GM12878 (cell line): ENCODE data around the gene SLC35E4. TPM values are rescaled to one million over a fixed set of nuclear protein-coding genes. Genes with fewer than 3 reads are reported as not detected.
A peak's percentile ranks its signal among the peaks of the same experiment; 100 is the strongest.

ENCODE experiments used
- ATF3 ChIP-seq: IDR thresholded peaks from 2 replicates; pipeline ENCODE4 v1.6.1; 2011; ENCODE audit warnings: low read depth, mild to moderate bottlenecking, low read length, moderate library complexity, borderline replicate concordance; ENCODE audit errors: extremely low read depth
- CBFB ChIP-seq: IDR thresholded peaks from 2 replicates; pipeline ENCODE4 v1.6.1; 2016; ENCODE audit warnings: antibody characterized with exemption, low read depth
- CEBPB ChIP-seq, 2 experiments: fragments of 150-350 bp in 1 of 2; IDR thresholded peaks; 2 replicates each; pipeline ENCODE4 v1.6.1; 2012 to 2014; ENCODE audit warnings: low read depth in 2 of 2, low read length in 2 of 2, borderline replicate concordance in 1 of 2, inconsistent platforms in 1 of 2
- E2F8 ChIP-seq: fragments of 450-650 bp; IDR thresholded peaks from 2 replicates; pipeline ENCODE4 v1.6.1; 2018; ENCODE audit warnings: mild to moderate bottlenecking, low read depth, moderate library complexity; ENCODE audit not compliant: partially characterized antibody
- E4F1 ChIP-seq: fragments of 450-650 bp; IDR thresholded peaks from 2 replicates; pipeline ENCODE4 v1.6.1; 2018; ENCODE audit warnings: borderline replicate concordance, mild to moderate bottlenecking; ENCODE audit not compliant: partially characterized antibody
- ESRRA ChIP-seq: IDR thresholded peaks from 2 replicates; pipeline ENCODE4 v1.6.1; 2012; ENCODE audit warnings: mild to moderate bottlenecking, low read length, improper control_type of control experiment
- JUND ChIP-seq: IDR thresholded peaks from 2 replicates; pipeline ENCODE4 v1.6.1; 2012; ENCODE audit warnings: low read depth, mild to moderate bottlenecking, low read length, improper control_type of control experiment, moderate library complexity
- LARP7 ChIP-seq: fragments of 450-650 bp; IDR thresholded peaks from 2 replicates; pipeline ENCODE4 v1.6.1; 2017; ENCODE audit warnings: mild to moderate bottlenecking
- MTA2 ChIP-seq: fragments of 450-650 bp; IDR thresholded peaks from 2 replicates; pipeline ENCODE4 v1.6.1; 2016; ENCODE audit warnings: low read depth, mild to moderate bottlenecking, moderate library complexity
- RAD21 ChIP-seq: IDR thresholded peaks from 2 replicates; pipeline ENCODE4 v1.6.1; 2011; ENCODE audit warnings: mild to moderate bottlenecking, low read depth, low read length, moderate library complexity; ENCODE audit not compliant: insufficient read depth
- SRF ChIP-seq, 2 experiments: IDR thresholded peaks; 2 replicates each; pipeline ENCODE4 v1.6.1; 2011; ENCODE audit warnings: low read depth in 2 of 2, low read length in 2 of 2, mild to moderate bottlenecking in 1 of 2, moderate library complexity in 1 of 2
- STAT3 ChIP-seq: IDR thresholded peaks from 2 replicates; pipeline ENCODE4 v1.6.1; 2011; ENCODE audit warnings: low read depth, low read length, improper control_type of control experiment
- TBL1XR1 ChIP-seq: IDR thresholded peaks from 2 replicates; pipeline ENCODE4 v1.6.1; 2012; ENCODE audit warnings: low read depth, low read length, improper control_type of control experiment
- ZZZ3 ChIP-seq: IDR thresholded peaks from 2 replicates; pipeline ENCODE4 v1.6.1; 2011; ENCODE audit warnings: low read depth; ENCODE audit not compliant: control insufficient read depth, insufficient read length
- polyA plus RNA-seq, 11 experiments: library from polyadenylated mRNA; depleted of rRNA in 4 of 11; unstranded in 6 of 11; stranded (reverse) in 5 of 11; fragments of >200 nt; fragmentation: Nextera tagmentation in 4 of 11; fragmentation: Illumina TruSeq in 1 of 11; extraction: Ambion mirVana in 4 of 11; extraction: Trizol in 1 of 11; gene quantifications; 1 replicate in 1 of 11; 2 replicates in 10 of 11; pipeline versions ENCODE4 v1.2.1 to v1.2.3, GENCODE V29; 2011 to 2016; ENCODE audit warnings: inconsistent platforms in 2 of 11, missing spikeins in 2 of 11, low read depth in 1 of 11
- total RNA-seq, 4 experiments: library from RNA; depleted of rRNA in 3 of 4; stranded (reverse); fragments of >200 nt in 3 of 4; fragmentation: Illumina TruSeq in 1 of 4; extraction: Trizol in 1 of 4; gene quantifications; 2 replicates each; pipeline versions ENCODE4 v1.2.1 to v1.2.3, GENCODE V29; 2013 to 2021
- TF ChIP-seq, protein P1 (sequence below): fragments of 450-650 bp; IDR thresholded peaks from 2 replicates; pipeline ENCODE4 v1.6.1; 2017; ENCODE audit warnings: mild to moderate bottlenecking, moderate library complexity

The SLC35E4 gene
- total and polyA plus RNA-seq, 10 of the 15 experiments (the other 5 are each of a cell fraction or from before 2014, with no cell fraction given) = 0.16 to 5.3 (median 2.9) TPM; not detected in 1

DNA sequence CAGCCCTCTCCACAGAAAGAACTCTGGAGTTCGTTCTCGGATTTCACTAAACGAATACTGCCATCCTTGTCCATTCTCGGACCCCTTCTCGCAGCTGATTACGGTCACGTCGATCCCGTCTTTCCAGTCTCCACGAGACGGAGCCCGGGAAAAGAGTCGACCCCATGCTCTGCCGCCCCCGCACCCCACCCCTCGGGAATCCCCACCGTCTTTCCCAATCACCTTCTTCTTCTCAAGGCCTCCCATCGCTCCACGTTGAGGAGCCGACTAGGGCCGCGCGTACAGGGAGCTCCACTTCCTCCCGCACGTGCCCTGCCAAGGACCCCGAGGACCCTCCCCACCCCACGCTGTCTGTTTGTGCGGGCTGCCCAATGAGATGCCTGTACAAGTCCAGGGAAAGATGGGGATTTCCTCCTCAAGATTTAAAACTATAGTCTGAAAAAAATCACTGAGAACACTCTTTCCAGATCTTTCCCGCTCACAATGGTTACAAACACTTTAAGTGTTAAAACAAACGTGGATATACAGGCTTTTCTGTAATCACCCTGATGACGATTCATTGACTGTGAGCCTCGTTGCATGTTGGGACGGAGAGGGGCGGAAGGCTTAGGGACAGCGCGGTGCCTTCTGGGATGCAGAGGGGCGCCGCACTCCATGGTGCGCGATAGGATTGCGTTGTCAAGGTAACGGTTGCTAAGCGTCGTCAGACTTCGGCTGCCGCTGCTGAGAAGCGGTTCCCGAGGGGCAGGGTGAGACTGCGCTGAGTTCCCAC is 43.8 kb upstream of the SLC35E4 start, which contains the start of gene PES1 (continued):
- TF ChIP-seq CEBPB (IDR thresholded peaks at IDR 0.05; ENCODE audit: borderline replicate concordance in 1 of 2, low read depth in 2 of 2, low read length in 2 of 2) (no peak), LARP7 (no peak), ESRRA (peak; percentile 61; the same call in 1 of the 2 replicates), TBL1XR1 (0 out of 2 replicates have a peak, but pooled peaks have one; percentile 15), E2F8 (peak; percentile 90), RAD21 (no peak), MTA2 (no peak), STAT3 (no peak; the same call in 1 of the 2 replicates), ATF3 (peak; percentile 38; the same call in 1 of the 2 replicates), JUND (no peak), E4F1 (peak; percentile 78), SRF (IDR thresholded peaks at IDR 0.05; ENCODE audit: low read depth in 2 of 2, low read length in 2 of 2) (no peak), ZZZ3 (no peak), CBFB (peak; percentile 88)
- TF ChIP-seq, protein P1, sequence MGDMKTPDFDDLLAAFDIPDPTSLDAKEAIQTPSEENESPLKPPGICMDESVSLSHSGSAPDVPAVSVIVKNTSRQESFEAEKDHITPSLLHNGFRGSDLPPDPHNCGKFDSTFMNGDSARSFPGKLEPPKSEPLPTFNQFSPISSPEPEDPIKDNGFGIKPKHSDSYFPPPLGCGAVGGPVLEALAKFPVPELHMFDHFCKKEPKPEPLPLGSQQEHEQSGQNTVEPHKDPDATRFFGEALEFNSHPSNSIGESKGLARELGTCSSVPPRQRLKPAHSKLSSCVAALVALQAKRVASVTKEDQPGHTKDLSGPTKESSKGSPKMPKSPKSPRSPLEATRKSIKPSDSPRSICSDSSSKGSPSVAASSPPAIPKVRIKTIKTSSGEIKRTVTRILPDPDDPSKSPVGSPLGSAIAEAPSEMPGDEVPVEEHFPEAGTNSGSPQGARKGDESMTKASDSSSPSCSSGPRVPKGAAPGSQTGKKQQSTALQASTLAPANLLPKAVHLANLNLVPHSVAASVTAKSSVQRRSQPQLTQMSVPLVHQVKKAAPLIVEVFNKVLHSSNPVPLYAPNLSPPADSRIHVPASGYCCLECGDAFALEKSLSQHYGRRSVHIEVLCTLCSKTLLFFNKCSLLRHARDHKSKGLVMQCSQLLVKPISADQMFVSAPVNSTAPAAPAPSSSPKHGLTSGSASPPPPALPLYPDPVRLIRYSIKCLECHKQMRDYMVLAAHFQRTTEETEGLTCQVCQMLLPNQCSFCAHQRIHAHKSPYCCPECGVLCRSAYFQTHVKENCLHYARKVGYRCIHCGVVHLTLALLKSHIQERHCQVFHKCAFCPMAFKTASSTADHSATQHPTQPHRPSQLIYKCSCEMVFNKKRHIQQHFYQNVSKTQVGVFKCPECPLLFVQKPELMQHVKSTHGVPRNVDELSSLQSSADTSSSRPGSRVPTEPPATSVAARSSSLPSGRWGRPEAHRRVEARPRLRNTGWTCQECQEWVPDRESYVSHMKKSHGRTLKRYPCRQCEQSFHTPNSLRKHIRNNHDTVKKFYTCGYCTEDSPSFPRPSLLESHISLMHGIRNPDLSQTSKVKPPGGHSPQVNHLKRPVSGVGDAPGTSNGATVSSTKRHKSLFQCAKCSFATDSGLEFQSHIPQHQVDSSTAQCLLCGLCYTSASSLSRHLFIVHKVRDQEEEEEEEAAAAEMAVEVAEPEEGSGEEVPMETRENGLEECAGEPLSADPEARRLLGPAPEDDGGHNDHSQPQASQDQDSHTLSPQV = peak; percentile 69; the same call in 1 of the 2 replicates
